Measurements from ENCODE around the gene KCNJ6.
A peak's percentile ranks its signal among the peaks of the same experiment; 100 is the strongest.

The KCNJ6 gene

GRCh38 chr21:37863842-37864241 is 52.4 kb downstream of the KCNJ6 start:
- DNase-seq: no peak

GRCh38 chr21:37862536-37862935 is 53.7 kb downstream of the KCNJ6 start:
- DNase-seq: peak; percentile 51

GRCh38 chr21:37861561-37861960 is 54.7 kb downstream of the KCNJ6 start:
- no peak for DNase-seq

GRCh38 chr21:37860416-37860815 is 55.8 kb downstream of the KCNJ6 start:
- DNase-seq: no peak

- DNase-seq: no peak
These were observed 60.3 kb downstream of the KCNJ6 start for GRCh38 chr21:37855647-37856625.

- DNase-seq: no peak
These were observed 61.0 kb downstream of the KCNJ6 start for GRCh38 chr21:37855271-37855646.

- no peak for DNase-seq
These were observed 66.7 kb downstream of the KCNJ6 start for GRCh38 chr21:37849506-37850102.

GRCh38 chr21:37848721-37849490 is 67.4 kb downstream of the KCNJ6 start:
- no peak for DNase-seq

- peak; percentile 70 for DNase-seq
These were observed 70.7 kb downstream of the KCNJ6 start for GRCh38 chr21:37845535-37845934.

GRCh38 chr21:37843191-37843590 is 73.1 kb downstream of the KCNJ6 start:
- DNase-seq: no peak

GRCh38 chr21:37842163-37842919 is 73.9 kb downstream of the KCNJ6 start:
- no peak for DNase-seq

GRCh38 chr21:37837381-37837780 is 78.9 kb downstream of the KCNJ6 start:
- no peak for DNase-seq

GRCh38 chr21:37835481-37835880 is 80.8 kb downstream of the KCNJ6 start:
- no peak for DNase-seq

GRCh38 chr21:37833301-37833700 is 83.0 kb downstream of the KCNJ6 start:
- DNase-seq: no peak

GRCh38 chr21:37829447-37829846 is 86.8 kb downstream of the KCNJ6 start:
- DNase-seq: no peak

GRCh38 chr21:37828991-37829390 is 87.3 kb downstream of the KCNJ6 start:
- DNase-seq: no peak

GRCh38 chr21:37828556-37828955 is 87.7 kb downstream of the KCNJ6 start:
- DNase-seq: no peak

GRCh38 chr21:37827913-37828312 is 88.3 kb downstream of the KCNJ6 start:
- DNase-seq: no peak

- DNase-seq: no peak
These were observed 94.3 kb downstream of the KCNJ6 start for GRCh38 chr21:37821786-37822450.

GRCh38 chr21:37821092-37821491 is 95.2 kb downstream of the KCNJ6 start:
- DNase-seq: no peak

- DNase-seq: no peak
These were observed 96.9 kb downstream of the KCNJ6 start for GRCh38 chr21:37819372-37819771.

- DNase-seq: no peak
These were observed 99.0 kb downstream of the KCNJ6 start for GRCh38 chr21:37817242-37817641.
